SK-N-SH (cell line): ENCODE data around the gene ZNF469. TPM values are rescaled to one million over a fixed set of nuclear protein-coding genes. Genes with fewer than 3 reads are reported as not detected.

Experiments used
- CTCF ChIA-PET: fragments of 300-600, 350-600 bp; formaldehyde crosslinking; extraction: SDS; loops from one replicate; lab custom pipeline; 2021; lab: Yijun Ruan, JAX
- POLR2A ChIA-PET: fragments of 350-600 bp; sonication (Branson Sonifier 250); formaldehyde crosslinking; extraction: SDS; loops from one replicate; lab custom pipeline; 2020; ENCODE audit warnings: antibody characterized with exemption, inconsistent platforms; lab: Yijun Ruan, JAX
- DNase-seq: peaks from one replicate; pipeline ENCODE4 v3.0.0; 2012
- H2AFZ ChIP-seq: fragments of 200-600 bp; sonication (generic); 2 replicates; pipeline ENCODE4 v1.8.1; 2016; ENCODE audit warnings: antibody characterized with exemption, mild to moderate bottlenecking, low read depth
- H3F3A ChIP-seq: fragments of 200-600 bp; sonication (generic); replicated peaks from 2 replicates; pipeline ENCODE3; 2016; ENCODE audit warnings: antibody characterized with exemption, mild to moderate bottlenecking; ENCODE audit not compliant: insufficient read depth
- H3K27ac ChIP-seq, 2 experiments: fragments of 200-500 bp in 1 of 2; fragments of 200-600 bp in 1 of 2; sonication (Bioruptor generic) in 1 of 2; sonication (generic), shearing (Covaris generic) in 1 of 2; 2 replicates each; pipeline versions ENCODE4 v1.5.1 to v1.6.1; 2014 to 2016; ENCODE audit warnings: low read depth in 2 of 2, inconsistent platforms in 1 of 2, low read length in 1 of 2, mild to moderate bottlenecking in 1 of 2, mixed read lengths in 1 of 2
- H3K27me3 ChIP-seq: fragments of 200-600 bp; sonication (generic), shearing (Covaris generic); 2 replicates; pipeline ENCODE4 v1.6.1; 2016; ENCODE audit warnings: mixed run types; ENCODE audit not compliant: insufficient read depth
- H3K36me3 ChIP-seq, 2 experiments: fragments of 200-500 bp in 1 of 2; fragments of 200-600 bp in 1 of 2; sonication (Bioruptor generic) in 1 of 2; sonication (generic) in 1 of 2; replicated peaks in 1 of 2; 2 replicates each; pipeline versions ENCODE3 to v1.5.1; 2014 to 2016; ENCODE audit warnings: low read length in 1 of 2, mild to moderate bottlenecking in 1 of 2; ENCODE audit not compliant: insufficient read depth in 2 of 2, control insufficient read depth in 1 of 2
- H3K4me1 ChIP-seq, 2 experiments: fragments of 200-500 bp in 1 of 2; fragments of 200-600 bp in 1 of 2; sonication (Bioruptor generic) in 1 of 2; sonication (generic), shearing (Covaris generic) in 1 of 2; 2 replicates each; pipeline versions ENCODE4 v1.5.1 to v1.6.1; 2014 to 2016; ENCODE audit warnings: low read depth in 1 of 2, low read length in 1 of 2, mixed run types in 1 of 2; ENCODE audit not compliant: insufficient read depth in 2 of 2, control insufficient read depth in 1 of 2
- H3K4me2 ChIP-seq: fragments of 200-600 bp; sonication (generic), shearing (Covaris generic); 2 replicates; pipeline ENCODE4 v1.6.1; 2017; ENCODE audit warnings: mixed run types
- H3K4me3 ChIP-seq, 2 experiments: fragments of 200-500 bp in 1 of 2; fragments of 200-600 bp in 1 of 2; sonication (Bioruptor generic) in 1 of 2; sonication (generic), shearing (Covaris generic) in 1 of 2; 2 replicates each; pipeline versions ENCODE4 v1.5.1 to v1.8.1; 2014 to 2016; ENCODE audit warnings: low read depth in 2 of 2, inconsistent platforms in 1 of 2, low read length in 1 of 2, mild to moderate bottlenecking in 1 of 2, mixed read lengths in 1 of 2, moderate library complexity in 1 of 2
- H3K79me2 ChIP-seq: fragments of 200-600 bp; sonication (generic); 2 replicates; pipeline ENCODE4 v1.8.1; 2017; ENCODE audit warnings: mild to moderate bottlenecking; ENCODE audit not compliant: insufficient read depth
- H3K9ac ChIP-seq: fragments of 200-600 bp; sonication (generic); 2 replicates; pipeline ENCODE4 v1.6.1; 2017; ENCODE audit warnings: mixed run types
- H3K9me2 ChIP-seq: fragments of 200-600 bp; sonication (generic); 2 replicates; pipeline ENCODE4 v1.6.1; 2017; ENCODE audit warnings: mixed run types
- H3K9me3 ChIP-seq: fragments of 200-600 bp; sonication (generic); 2 replicates; pipeline ENCODE4 v1.6.1; 2017; ENCODE audit warnings: mixed run types, mild to moderate bottlenecking, moderate library complexity
- H4K20me1 ChIP-seq: fragments of 200-600 bp; sonication (generic); 2 replicates; pipeline ENCODE4 v1.6.1; 2017; ENCODE audit warnings: mild to moderate bottlenecking, mixed run types; ENCODE audit not compliant: insufficient read depth
- ELF1 ChIP-seq: IDR thresholded peaks from 2 replicates; pipeline ENCODE4 v1.4.0; 2012
- EP300 ChIP-seq, 2 experiments: IDR thresholded peaks; 2 replicates each; pipeline versions ENCODE4 v1.4.0 to v1.6.1; 2012; ENCODE audit warnings: borderline replicate concordance in 1 of 2, low read depth in 1 of 2, low read length in 1 of 2
- EZH2phosphoT487 ChIP-seq: fragments of 200-600 bp; sonication (generic); IDR thresholded peaks from 2 replicates; pipeline ENCODE4 v1.6.1; 2017; ENCODE audit warnings: low read depth, mixed run types, mild to moderate bottlenecking, antibody characterized with exemption, moderate library complexity, borderline replicate concordance
- FOXJ3 ChIP-seq: sonication (generic); formaldehyde crosslinking; IDR thresholded peaks from 2 replicates; pipeline ENCODE4 v1.5.1; 2020; ENCODE audit warnings: mild to moderate bottlenecking, missing genetic modification reagents
- FOXM1 ChIP-seq: IDR thresholded peaks from 2 replicates; pipeline ENCODE4 v1.4.0; 2012; ENCODE audit warnings: low read depth, mild to moderate bottlenecking
- GATA2 ChIP-seq: sonication (generic); formaldehyde crosslinking; IDR thresholded peaks from 2 replicates; pipeline ENCODE4 v1.5.0; 2020; ENCODE audit warnings: mild to moderate bottlenecking, missing genetic modification reagents
- MEF2A ChIP-seq: IDR thresholded peaks from 2 replicates; pipeline ENCODE4 v1.4.0; 2012; ENCODE audit warnings: low read depth, borderline replicate concordance
- MXI1 ChIP-seq: IDR thresholded peaks from 2 replicates; pipeline ENCODE4 v1.6.1; 2012; ENCODE audit warnings: mild to moderate bottlenecking, low read depth, low read length, improper control_type of control experiment
- NFIC ChIP-seq: IDR thresholded peaks from 2 replicates; pipeline ENCODE4 v1.4.0; 2012; ENCODE audit warnings: borderline replicate concordance
- RAD21 ChIP-seq: IDR thresholded peaks from 2 replicates; pipeline ENCODE4 v1.6.1; 2012; ENCODE audit warnings: mild to moderate bottlenecking, low read length
- RCOR1 ChIP-seq: fragments of 150-350 bp; IDR thresholded peaks from 2 replicates; pipeline ENCODE4 v1.6.1; 2017; ENCODE audit warnings: antibody characterized with exemption, low read length
- SMC3 ChIP-seq: IDR thresholded peaks from 2 replicates; pipeline ENCODE4 v1.6.1; 2012; ENCODE audit warnings: low read depth, low read length, improper control_type of control experiment
- TEAD4 ChIP-seq: IDR thresholded peaks from 2 replicates; pipeline ENCODE4 v1.4.0; 2012; ENCODE audit warnings: mild to moderate bottlenecking, borderline replicate concordance; ENCODE audit not compliant: insufficient read depth
- WGBS: methylation state at CpG from one replicate; pipeline ENCODE4 v1.1.6; 2017; ENCODE audit warnings: low lambda C conversion rate; 5-methylcytosine and 5-hydroxymethylcytosine counted together
- polyA plus RNA-seq, 3 experiments: library from polyadenylated mRNA; depleted of rRNA; stranded (reverse); fragments of >200 nt; gene quantifications; 2 replicates each; pipeline ENCODE4 v1.2.3, GENCODE V29; 2012
- TF ChIP-seq, protein P1 (sequence below): IDR thresholded peaks from 2 replicates; pipeline ENCODE4 v1.4.0; 2012; ENCODE audit warnings: low read depth, borderline replicate concordance
- TF ChIP-seq, protein P2 (sequence below): fragments of 150-350 bp; IDR thresholded peaks from 2 replicates; pipeline ENCODE4 v1.6.1; 2016; ENCODE audit warnings: mild to moderate bottlenecking, low read depth, low read length
- TF ChIP-seq, protein P3 (sequence below): IDR thresholded peaks from 2 replicates; pipeline ENCODE4 v1.6.1; 2012; ENCODE audit warnings: mild to moderate bottlenecking, low read depth, low read length, moderate library complexity

ZNF469 gene
- polyA plus RNA-seq, 1 of the 3 experiments (the other 2 are of a cell fraction) = 0.56 TPM

DNA sequence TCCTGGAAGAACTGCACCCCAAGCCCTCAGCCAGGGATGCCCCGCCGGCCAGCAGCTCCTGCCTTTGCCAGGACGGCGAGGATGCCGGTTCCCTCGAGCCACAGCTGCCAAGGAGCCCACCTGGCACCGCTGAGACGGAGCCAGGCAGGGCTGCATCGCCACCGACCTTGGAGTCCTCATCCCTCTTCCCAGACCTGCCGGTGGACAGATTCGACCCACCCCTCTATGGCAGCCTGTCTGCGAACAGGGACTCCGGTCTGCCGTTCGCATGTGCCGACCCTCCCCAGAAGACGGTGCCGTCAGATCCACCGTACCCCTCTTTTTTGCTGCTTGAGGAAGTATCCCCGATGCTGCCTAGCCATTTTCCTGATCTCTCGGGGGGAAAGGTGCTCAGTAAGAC is 48.9 kb downstream of the ZNF469 start:
- Histone ChIP-seq H2AFZ (no peak overlapping the region), H3K79me2 (no peaks in the 10 kb centered on the region), H4K20me1 (no peaks in the 10 kb centered on the region), H3K27me3 (no peaks in the 10 kb centered on the region), H3K36me3 (no peaks in the 10 kb centered on the region), H3K27ac (no peak overlapping the region), H3K4me3 (no peak overlapping the region), H3F3A (no peaks in the 10 kb centered on the region), H3K4me1 (peaks cover 0 to 3% of the 10 kb centered on the region in 2 experiments; a peak in 1 of 4 replicates), H3K9me3 (no peaks in the 10 kb centered on the region), H3K9me2 (no peaks in the 10 kb centered on the region), H3K4me2 (no peak overlapping the region), H3K9ac (no peak overlapping the region)
- 81% methylated on average over 13 of the region's 22 CpGs for WGBS
- ChIA-PET POLR2A (no interaction called here), CTCF (no interaction called here)
- DNase-seq = no peak
- TF ChIP-seq, protein P1, sequence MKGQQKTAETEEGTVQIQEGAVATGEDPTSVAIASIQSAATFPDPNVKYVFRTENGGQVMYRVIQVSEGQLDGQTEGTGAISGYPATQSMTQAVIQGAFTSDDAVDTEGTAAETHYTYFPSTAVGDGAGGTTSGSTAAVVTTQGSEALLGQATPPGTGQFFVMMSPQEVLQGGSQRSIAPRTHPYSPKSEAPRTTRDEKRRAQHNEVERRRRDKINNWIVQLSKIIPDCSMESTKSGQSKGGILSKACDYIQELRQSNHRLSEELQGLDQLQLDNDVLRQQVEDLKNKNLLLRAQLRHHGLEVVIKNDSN = no peak
- TF ChIP-seq EP300 (IDR thresholded peaks at IDR 0.05; ENCODE audit: borderline replicate concordance in 1 of 2, low read depth in 1 of 2, low read length in 1 of 2) = no peak
- no peak for TF ChIP-seq ELF1
- no peak for TF ChIP-seq EZH2phosphoT487
- TF ChIP-seq MXI1 = no peak
- no peak for TF ChIP-seq TEAD4
- no peak for TF ChIP-seq RCOR1
- TF ChIP-seq GATA2 (CRISPR knock-in tag) = no peak
- TF ChIP-seq, protein P2, sequence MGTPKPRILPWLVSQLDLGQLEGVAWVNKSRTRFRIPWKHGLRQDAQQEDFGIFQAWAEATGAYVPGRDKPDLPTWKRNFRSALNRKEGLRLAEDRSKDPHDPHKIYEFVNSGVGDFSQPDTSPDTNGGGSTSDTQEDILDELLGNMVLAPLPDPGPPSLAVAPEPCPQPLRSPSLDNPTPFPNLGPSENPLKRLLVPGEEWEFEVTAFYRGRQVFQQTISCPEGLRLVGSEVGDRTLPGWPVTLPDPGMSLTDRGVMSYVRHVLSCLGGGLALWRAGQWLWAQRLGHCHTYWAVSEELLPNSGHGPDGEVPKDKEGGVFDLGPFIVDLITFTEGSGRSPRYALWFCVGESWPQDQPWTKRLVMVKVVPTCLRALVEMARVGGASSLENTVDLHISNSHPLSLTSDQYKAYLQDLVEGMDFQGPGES = no peak
- TF ChIP-seq, protein P3, sequence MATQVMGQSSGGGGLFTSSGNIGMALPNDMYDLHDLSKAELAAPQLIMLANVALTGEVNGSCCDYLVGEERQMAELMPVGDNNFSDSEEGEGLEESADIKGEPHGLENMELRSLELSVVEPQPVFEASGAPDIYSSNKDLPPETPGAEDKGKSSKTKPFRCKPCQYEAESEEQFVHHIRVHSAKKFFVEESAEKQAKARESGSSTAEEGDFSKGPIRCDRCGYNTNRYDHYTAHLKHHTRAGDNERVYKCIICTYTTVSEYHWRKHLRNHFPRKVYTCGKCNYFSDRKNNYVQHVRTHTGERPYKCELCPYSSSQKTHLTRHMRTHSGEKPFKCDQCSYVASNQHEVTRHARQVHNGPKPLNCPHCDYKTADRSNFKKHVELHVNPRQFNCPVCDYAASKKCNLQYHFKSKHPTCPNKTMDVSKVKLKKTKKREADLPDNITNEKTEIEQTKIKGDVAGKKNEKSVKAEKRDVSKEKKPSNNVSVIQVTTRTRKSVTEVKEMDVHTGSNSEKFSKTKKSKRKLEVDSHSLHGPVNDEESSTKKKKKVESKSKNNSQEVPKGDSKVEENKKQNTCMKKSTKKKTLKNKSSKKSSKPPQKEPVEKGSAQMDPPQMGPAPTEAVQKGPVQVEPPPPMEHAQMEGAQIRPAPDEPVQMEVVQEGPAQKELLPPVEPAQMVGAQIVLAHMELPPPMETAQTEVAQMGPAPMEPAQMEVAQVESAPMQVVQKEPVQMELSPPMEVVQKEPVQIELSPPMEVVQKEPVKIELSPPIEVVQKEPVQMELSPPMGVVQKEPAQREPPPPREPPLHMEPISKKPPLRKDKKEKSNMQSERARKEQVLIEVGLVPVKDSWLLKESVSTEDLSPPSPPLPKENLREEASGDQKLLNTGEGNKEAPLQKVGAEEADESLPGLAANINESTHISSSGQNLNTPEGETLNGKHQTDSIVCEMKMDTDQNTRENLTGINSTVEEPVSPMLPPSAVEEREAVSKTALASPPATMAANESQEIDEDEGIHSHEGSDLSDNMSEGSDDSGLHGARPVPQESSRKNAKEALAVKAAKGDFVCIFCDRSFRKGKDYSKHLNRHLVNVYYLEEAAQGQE = no peak
- no peak for TF ChIP-seq RAD21

DNA sequence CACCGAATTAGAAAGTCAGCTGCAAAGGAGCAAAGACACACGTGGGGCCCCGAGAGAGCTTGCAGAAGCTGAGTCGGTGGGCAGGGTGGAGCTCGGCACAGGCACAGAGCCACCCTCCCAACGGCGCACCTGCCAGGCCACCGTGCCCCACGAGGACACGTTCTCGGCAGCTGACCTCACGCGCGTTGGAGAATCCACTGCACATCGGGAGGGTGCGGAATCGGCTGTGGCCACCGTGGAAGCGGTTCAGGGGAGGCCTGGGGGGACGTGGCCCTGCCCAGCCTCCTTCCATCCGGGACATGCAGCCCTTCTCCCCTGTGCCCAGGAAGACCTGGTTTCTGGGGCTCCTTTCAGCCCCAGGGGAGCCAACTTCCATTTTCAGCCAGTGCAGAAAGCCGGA is 49.4 kb downstream of the ZNF469 start:
- no peaks in the 10 kb centered on the region for H3K27me3 ChIP-seq
- no peak overlapping the region for H3K27ac ChIP-seq
- no peaks in the 10 kb centered on the region for H3F3A ChIP-seq
- no peak overlapping the region for H2AFZ ChIP-seq
- no peaks in the 10 kb centered on the region for H3K79me2 ChIP-seq
- H4K20me1 ChIP-seq = no peaks in the 10 kb centered on the region
- DNase-seq = no peak
- no peak overlapping the region for H3K4me2 ChIP-seq
- no peaks in the 10 kb centered on the region for H3K9me2 ChIP-seq
- ChIA-PET CTCF (no interaction called here), POLR2A (no interaction called here)
- WGBS = 86% methylated on average over 13 of the region's 22 CpGs
- peaks cover 0 to 3% of the 10 kb centered on the region in 2 experiments; a peak in 1 of 4 replicates for H3K4me1 ChIP-seq
- no peaks in the 10 kb centered on the region for H3K9me3 ChIP-seq
- no peaks in the 10 kb centered on the region for H3K36me3 ChIP-seq
- no peak overlapping the region for H3K9ac ChIP-seq
- no peak overlapping the region for H3K4me3 ChIP-seq
- TF ChIP-seq, protein P3 = no peak
- TF ChIP-seq FOXM1 (no peak), FOXJ3 (CRISPR knock-in tag) (no peak), SMC3 (no peak), NFIC (no peak), MEF2A (no peak)
- TF ChIP-seq, all 33 proteins: peak for 0
